ENCODE data around the gene DNAH8.
"Not testable (repeated sequence)": the region's sequence is repeated elsewhere in the genome, so short reads cannot be mapped to it uniquely, and the experiment has no call there.

The DNAH8 gene

DNA sequence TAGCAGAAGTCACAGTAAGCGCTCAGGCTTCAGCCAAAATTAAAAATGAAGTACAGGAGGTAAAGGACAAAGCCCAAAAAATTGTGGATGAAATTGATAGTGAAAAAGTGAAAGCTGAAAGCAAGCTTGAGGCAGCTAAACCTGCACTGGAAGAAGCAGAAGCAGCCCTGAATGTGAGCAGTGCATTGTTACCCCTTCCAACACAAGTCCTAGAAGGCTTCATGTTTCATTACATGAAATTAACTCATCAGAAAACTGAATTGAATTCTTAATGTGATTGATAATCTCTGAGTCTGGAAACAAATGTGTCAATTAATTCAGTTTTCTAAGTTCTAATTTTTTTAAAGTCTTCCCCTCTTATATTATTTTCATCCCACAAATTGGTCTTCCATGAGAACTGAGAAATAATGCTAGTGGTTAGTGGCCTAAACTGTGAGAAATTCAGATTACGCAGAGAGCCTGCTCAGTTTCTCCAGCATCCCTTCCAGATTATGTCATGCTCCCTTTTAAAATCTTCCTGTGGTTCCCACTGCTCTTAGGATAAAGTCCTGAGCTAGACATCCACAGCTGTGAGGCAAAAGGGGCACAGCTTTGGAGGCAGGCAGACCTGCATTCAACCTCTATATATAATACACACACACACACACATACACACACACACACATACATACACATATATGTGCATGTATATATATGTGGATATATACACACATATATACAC lies 200.3 kb downstream of the DNAH8 start:
- no peak for DNase-seq

DNA sequence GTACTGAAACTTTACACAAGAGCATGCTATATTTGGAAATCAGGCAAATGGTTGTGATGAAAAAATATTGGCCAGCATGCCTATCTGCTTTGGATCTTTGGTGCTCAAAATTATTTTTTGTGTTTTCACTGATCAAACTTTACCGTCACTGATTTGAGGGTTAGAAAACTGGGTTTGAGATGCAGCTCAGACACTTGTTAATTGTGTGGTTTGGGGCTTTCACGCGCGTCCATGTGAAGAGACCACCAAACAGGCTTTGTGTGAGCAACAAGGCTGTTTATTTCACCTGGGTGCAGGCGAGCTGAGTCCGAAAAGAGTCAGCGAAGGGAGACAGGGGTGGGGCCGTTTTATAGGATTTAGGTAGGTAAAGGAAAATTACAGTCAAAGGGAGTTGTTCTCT lies 206.4 kb downstream of the DNAH8 start:
- DNase-seq, result not testable (repeated sequence)

DNA sequence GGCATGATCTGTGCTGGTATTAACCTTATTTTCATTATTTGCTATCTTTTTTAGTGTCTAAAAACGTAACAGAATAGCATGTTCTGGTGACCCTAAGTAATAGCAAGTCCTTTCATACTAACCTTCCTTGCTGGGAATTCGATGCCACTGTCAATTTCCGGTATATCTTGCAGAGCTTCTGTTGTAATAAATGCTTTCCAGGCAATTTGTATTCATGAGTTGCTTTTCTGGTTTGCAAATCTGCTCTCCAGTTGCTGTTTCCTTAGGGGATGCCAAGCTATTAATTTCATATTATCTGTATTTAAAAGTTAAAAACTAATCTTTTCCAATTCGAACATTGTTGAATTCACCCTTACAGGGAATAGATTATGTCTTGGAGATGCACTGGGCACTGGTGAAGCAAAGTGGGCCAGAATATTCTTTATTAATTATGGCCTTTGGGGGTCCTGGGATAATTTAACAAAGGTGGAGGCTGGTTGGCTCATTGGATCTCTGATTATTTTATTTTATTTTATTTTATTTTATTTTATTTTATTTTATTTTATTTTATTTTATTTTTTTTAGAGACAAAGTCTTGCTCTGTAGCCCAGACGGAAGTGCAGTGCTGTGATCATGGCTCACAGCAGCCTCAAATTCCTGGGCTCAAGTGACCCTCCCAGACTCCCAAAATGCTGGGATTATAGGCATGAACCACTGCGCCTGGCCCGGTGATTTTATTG lies 209.8 kb downstream of the DNAH8 start:
- DNase-seq, result no peak

DNA sequence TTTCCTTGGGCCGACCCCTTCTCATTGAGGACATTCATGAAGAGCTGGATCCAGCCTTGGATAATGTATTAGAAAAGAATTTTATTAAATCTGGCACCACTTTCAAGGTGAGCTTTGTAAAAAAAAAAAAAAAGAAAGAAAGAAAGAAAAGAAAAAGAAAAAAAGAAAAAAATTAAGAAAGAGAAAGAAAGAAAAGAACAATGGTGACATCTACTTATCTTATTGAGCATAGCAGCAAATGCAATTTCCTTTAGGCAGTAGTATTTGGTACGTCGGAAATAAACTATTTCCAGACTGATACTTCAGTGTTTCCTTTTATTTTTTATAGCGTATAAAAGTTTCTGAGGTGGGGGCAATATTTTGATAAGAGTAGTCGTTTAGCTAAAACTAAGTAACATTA lies 214.4 kb downstream of the DNAH8 start:
- no peak for DNase-seq

DNA sequence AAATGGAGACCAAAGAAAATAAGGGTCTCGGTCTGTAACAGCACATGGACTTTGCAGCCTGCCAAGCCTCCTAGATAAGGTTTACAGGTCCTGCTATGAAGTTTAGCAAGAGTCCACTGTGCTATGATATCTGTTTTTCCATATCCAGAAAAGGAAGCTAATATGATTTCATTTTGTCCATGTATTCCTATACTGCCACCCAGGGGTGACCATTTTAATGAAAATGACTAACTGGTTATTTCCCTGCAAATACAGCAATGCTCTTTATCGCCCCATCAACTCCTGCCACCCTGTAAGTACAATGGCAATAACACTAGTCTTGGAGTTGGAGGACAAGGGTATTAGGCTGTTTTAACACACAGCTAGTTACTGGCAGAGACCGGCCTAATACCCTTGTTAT lies 218.3 kb downstream of the DNAH8 start:
- no peak for DNase-seq

DNA sequence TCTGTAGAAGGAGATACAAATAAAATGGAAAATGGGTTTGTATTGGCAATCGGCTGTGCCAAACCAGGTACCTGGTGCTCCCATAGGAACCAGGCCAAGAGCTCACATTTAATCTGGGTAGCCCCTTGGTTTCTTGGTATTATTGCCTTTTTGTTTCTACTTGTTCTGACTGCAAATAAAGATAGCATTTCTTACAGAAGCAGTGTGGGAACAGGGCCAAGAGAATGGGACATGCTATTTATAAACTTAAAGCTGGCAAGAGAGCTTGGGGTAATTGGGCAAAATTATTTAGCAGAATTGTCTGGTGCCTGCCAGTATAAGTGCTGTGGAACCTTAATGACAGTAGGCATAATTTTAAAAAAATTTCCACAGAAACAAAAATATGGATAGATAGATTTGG lies 219.9 kb downstream of the DNAH8 start:
- no peak for DNase-seq

DNA sequence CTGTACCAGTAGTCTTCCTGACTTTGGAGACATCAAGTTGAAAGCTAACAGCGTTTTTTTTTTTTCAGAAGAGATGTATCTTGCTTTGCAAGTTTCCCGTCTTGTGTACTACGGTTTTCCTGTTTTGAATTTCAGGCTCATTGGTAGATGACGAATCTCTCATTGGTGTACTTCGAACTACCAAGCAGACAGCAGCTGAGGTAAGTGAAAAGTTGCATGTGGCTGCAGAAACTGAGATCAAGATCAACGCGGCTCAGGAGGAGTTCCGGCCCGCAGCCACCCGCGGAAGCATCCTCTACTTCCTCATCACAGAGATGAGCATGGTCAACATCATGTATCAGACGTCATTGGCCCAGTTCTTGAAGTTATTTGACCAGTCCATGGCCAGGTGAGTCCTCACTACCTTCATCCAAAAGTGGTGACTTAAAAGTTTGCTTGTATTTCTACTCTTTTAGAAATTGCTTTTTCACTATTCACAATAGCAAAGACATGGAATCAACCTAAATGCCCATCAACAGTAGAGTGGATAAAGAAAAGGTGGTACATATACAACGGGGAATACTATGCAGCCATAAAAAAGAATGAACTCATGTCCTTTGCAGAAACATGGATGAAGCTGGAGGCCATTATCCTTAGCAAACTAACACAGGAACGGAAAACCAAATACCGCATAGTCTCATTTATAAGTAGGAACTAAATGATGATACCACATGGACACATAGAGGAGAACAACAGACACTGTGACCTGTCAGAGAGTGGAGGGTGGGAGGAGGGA lies 222.9 kb downstream of the DNAH8 start:
- no peak for DNase-seq

DNA sequence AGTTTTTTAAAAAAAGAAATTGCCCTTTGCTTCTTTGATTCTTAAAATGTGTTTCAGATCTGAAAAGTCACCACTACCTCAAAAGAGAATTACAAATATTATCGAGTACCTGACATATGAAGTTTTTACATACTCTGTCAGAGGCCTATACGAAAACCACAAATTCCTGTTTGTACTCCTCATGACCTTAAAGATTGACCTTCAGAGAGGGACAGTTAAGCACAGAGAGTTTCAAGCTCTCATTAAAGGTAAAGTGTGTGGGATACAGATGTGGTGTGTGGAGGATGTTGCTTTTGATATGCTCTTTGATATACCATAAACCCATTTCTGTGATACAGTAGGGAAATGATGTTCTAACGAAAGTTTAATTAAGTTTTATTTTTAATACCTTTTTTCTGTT lies 223.6 kb downstream of the DNAH8 start:
- DNase-seq, result no peak

DNA sequence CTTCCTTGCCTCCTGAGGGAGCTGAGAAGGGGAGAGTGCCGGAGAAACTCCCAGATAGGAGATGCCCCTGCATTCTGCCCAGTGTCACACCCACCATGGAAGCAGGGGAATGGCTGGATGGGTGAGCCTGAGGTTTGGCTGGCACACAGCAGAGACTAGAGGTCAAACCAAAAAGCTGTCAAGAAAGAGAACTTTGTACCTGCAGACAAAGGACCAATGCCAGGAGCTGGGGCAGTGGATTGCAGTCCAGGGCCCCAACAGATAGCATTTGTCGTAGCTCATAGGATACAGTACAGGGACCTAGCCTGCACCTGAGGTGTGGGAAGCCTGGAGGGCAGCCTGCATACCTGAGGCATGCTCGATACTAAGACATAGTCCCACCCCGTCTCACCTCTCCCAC lies 227.3 kb downstream of the DNAH8 start:
- no peak for DNase-seq

DNA sequence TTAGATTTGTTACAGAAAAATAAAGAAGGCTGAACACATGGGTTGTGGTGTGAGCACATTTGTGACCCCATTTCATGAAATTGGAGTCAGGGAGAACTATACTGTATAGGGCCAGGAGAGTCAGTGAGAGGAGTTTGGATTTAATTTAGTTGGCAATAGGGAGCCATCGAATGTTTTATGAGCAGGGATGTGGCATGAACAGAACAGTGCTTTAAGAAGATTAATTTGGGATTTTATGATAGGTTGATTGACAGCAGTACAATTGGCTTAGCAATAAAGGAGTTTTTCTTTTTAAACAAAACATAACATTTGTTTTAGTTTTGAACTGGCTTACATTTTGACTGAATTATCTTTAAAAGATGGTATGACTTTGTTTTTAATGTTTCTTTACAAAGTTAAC lies 227.9 kb downstream of the DNAH8 start:
- DNase-seq, result no peak

DNA sequence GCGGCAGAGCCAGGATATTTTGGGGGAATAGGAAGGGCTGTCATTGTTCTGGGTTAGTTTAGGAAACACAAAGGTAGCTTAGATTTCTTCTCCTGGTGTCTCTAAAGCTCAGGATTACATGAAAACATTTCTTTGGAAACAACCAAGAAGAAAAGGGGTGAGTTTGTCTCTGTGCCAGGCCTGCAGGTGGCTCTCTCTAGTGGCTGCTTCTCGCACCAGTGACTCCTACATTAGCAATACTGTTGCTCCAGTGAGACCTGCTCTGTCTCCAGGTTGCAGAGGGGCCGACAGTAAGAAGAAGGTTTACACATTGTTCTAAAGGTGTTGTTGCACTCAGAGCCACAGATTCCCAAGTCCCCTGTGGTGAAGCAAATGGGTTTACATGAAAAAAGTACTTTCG lies 228.9 kb downstream of the DNAH8 start:
- DNase-seq, result peak; percentile 1

DNA sequence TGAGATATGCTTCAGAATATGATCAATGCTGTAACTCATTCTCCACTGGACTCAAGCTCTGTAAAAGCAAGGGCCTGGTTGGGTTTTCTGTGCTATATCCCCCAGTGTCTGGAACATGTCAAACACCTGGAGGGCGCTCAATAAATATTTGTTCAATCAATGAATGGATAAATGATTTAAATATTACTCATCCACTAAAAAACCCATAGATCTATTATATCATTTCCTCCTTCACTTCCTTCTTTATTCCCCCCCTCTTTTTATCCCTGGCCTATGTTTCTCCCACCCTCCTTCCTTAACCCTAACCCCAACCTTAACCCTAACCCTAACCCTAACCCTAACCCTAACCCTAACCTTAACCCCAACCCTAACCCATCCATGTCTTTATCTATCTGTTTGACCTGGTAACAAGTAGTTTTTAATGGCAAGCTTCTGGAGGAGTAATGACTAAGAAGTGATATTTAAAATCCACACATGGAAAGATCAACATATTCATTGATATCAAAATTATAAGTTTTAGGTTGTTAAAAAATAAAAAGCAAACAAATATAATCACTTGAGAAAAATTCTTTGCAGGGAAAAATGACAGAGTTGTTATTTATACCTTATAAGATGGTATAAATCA lies 229.7 kb downstream of the DNAH8 start:
- no peak for DNase-seq

DNA sequence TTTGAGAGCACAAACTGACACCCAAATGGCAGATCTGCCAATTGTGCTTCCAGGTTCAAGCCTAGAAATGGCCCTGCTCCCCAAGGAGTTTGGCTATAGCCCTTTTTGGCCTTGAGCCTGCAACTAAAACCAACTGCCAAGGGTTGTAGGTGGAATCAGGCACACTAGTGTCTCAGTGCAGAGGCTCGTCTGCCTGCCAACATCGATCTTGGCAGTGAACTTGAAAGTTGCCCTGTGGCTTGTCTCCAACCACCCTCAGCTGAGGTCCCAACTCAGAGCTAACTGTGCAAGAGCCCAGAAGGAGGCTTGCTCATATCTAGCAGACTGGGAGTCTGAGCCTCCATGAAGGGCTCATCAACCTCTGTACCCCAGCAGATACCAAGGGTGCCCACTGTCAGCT lies 240.8 kb downstream of the DNAH8 start:
- DNase-seq, result no peak

DNA sequence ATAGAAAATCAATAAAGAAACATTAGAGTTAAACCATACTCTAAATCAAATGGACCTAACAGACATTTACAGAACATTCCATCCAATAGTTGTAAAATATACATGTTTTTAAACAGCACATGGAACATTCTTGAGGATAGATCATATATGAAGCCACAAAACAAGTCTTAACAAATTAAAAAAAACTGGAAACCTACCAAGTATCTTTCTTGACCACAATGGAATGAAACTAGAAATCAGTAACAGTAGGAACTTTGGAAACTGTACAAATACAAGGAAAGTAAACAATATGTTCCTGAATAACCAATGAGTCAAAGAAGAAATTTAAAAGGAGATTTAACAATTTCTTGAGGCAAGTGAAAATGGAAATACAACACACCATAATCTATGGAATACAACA lies 242.3 kb downstream of the DNAH8 start:
- DNase-seq, result no peak

DNA sequence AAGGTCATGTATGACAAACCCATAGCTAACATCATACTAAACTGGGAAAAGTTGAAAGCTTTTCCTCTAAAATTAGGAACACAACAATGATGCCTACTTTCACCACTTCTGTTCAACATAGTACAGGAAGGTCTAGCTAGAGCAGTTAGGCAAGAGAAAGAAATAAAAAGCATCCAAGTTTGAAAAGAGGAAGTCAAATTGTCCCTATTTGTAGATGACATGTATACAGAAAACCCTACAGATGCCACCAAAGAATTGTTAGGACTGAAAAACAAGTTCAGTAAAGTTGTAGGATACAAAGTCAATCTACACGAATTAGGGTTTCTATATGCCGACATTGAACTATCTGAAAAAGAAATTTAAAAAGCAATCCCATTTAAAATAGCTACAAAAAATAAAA lies 244.0 kb downstream of the DNAH8 start:
- no peak for DNase-seq

DNA sequence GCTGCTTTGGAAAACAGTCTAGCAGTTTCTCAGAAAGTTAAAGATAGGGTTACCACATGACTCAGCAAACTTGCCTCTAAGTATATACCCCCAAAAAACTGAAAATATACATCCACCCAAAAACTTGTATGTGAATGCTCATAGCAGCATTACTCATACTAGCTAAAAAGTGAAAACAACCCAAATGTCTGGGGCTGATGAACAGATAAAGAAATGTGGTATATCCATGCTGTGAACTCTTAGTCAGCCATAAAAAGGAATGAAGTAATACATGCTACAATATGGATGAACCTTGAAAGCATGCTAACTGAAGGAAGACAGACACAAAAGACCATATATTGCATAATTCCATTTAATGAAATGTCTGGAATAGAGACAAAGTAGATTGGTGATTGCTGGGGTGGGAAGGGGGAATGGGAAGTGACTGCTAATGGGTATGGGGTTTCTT lies 253.6 kb downstream of the DNAH8 start:
- DNase-seq, result no peak

DNA sequence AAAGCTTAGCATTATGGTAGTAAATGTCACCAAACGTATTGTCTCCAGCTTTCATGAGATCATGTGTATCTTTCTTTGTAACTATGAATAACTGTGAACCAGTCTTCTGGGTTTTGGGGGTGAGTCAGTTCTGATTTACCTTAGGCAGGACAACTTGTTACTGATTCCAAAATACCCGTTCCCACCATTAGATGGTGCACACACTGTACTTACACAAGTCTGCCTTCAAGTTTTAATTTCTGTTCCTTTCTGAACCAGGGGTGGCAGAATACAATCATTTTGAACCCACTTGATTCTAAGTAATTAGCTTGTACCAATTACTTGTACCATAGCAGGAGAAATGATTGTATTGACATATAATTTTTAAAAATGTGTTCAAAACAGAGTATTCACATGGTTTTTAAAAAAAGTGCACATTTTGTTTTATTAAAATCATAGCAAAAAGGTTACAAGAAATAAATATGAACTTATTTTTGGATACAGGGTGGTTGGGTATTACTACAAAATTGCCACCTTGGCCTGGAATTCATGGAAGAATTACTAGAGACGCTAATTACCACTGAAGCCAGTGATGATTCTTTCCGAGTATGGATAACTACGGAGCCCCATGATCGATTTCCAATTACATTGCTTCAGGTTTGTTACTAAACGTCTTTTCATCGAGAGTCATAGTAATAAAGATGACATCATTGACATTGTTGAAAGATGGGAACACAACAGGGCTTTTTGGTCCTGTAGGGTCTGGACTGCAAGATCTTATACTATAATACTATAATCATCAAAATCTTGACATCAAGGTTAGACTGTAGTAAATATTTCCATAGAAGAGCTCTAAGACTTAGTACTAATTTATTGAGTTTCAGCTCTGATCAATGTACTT lies 258.3 kb downstream of the DNAH8 start:
- DNase-seq, result peak; percentile 55

DNA sequence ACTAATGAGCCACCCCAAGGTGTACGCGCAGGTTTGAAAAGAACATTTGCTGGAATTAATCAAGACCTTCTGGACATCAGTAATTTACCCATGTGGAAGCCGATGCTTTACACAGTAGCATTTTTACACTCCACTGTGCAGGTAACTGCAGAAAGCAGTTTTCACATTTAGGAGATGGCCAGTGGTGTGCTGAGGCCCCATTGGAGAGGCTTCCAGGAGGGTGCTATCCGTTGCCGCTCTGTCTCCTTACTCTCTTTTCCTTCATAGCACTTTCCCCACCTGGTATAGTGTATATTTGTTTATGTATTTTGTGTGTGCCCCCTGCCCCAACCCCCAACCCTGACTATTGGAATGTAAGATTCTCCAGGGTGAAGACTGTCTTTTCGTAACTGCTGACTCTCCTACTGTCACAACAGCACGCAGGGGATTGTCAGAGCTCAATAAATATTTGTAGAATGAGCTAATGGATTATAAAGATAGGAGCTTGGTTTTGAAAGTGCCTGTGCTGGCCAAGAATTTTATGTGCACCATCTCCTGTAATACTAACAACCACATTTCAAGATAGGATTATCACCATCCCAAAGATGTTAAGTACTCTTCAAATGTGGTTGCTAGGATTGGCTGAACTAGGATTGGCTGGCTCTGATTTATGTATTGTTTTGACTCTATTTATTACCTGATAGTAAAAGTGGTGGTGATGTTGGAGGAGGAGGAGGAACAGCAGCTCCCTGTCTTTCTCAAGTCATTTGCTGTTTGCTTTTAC lies 259.5 kb downstream of the DNAH8 start:
- no peak for DNase-seq

DNA sequence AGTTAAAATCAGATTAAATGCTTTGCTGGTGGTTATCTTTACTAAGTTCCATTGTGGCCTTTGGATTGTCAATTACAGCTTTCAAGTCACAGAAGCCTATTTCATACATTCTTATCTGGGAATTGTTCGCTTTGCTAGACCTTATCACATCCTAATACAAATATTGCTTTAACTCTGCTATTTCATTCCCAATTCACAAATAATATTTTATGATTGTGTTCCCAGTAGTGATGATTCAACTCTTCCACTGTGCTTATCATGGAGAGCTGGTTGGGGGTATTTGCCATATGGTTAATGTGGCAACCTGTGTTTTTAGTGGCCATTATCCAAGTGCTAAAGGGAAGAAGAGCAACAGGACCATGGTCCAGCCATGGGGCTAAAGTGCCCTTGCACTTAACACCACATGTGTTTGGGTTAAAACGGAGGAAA lies 260.5 kb downstream of the DNAH8 start:
- DNase-seq, result no peak

DNA sequence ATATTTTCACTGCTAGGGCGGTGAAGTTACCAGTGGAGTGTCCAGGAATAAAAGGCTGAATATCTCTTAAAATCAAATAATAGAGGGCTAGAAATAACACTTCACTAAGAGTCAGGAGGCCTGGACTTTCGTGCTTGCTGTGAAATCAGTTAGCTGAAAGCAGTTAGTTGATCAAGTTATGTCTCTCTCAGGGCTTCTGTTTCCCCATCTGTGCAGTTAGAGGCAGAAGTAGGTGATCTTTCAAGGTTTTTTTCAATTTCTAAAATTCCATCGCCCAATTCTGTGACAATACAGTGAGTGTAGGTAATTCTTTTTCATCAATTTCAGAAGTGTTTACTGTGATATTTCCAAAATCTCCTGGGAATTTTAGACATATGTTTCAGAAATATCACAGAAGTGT lies 260.9 kb downstream of the DNAH8 start:
- DNase-seq, result no peak

DNA sequence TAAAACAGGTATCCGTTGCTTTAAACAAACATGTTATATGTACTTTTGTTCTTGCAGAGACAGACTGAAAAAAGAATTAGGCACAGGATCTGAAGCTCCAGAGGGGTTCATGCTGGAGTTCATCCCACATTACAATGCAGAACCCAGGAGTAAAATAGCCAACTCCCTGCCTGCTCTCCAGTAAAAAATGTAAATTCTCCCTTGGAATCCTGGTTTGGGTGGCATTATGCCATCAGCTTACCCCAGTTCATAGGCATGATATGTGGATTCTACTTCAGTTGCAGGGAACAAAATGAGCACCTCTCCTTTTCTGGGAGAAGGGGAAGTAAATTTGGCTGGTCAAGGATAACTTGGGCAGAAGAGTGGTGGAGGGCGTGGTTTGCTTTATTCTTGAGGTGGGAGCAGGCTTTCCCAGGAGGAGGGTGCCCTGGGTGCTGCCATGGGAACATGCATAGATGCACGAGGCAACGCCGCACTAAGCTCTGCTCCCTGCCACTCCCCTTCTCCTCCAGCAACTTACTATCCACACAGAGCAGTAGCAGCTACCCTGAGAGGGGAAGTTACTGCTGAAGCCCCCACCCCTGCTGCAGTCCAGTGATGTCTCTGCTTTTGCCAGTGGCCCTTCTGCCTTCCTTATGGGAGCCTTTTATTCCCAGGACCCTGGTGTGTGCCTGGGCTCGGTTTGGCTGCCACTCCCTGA lies 261.8 kb downstream of the DNAH8 start:
- no peak for DNase-seq
